Effector memory CD4-positive, alpha-beta T cell (primary cell): Measurements from ENCODE around the gene SYDE2.

Source experiments
- DNase-seq, 3 donors: peaks; one replicate each; pipeline ENCODE4 v3.0.0-alpha.2; 2020
- H3K27ac ChIP-seq: 2 replicates; pipeline ENCODE4 v1.7.0; 2013; ENCODE audit warnings: mild to moderate bottlenecking, low read length, moderate library complexity; ENCODE audit not compliant: insufficient read depth, poor library complexity, severe bottlenecking
- H3K27me3 ChIP-seq: replicated peaks from 2 replicates; pipeline ENCODE4 v1.7.0; 2013; ENCODE audit warnings: mild to moderate bottlenecking, low read length; ENCODE audit not compliant: insufficient read depth, control insufficient read depth, poor library complexity, severe bottlenecking
- H3K36me3 ChIP-seq: 2 replicates; pipeline ENCODE4 v1.7.0; 2013; ENCODE audit warnings: mild to moderate bottlenecking, low read length, moderate library complexity; ENCODE audit not compliant: control insufficient read depth, insufficient read depth
- H3K4me1 ChIP-seq: 2 replicates; pipeline ENCODE4 v1.7.0; 2013; ENCODE audit warnings: low read length, mild to moderate bottlenecking; ENCODE audit not compliant: control insufficient read depth, insufficient read depth, poor library complexity, severe bottlenecking
- H3K4me3 ChIP-seq: 2 replicates; pipeline ENCODE4 v1.7.0; 2013; ENCODE audit warnings: low read length, low read depth, mild to moderate bottlenecking; ENCODE audit not compliant: insufficient read depth, poor library complexity, severe bottlenecking
- H3K9me3 ChIP-seq: 2 replicates; pipeline ENCODE4 v1.7.0; 2013; ENCODE audit warnings: mild to moderate bottlenecking, low read length, moderate library complexity; ENCODE audit not compliant: control insufficient read depth

Gene SYDE2

GRCh38 chr1:85132078-85132720, 68.6 kb downstream of the SYDE2 start:
- no peaks in the 10 kb centered on the region for H3K9me3 ChIP-seq
- H3K4me3 ChIP-seq: no peak overlapping the region
- H3K36me3 ChIP-seq: no peaks in the 10 kb centered on the region
- H3K4me1 ChIP-seq: no peaks in the 10 kb centered on the region
- no peaks in the 10 kb centered on the region for H3K27me3 ChIP-seq
- no peak for DNase-seq
- H3K27ac ChIP-seq: no peak overlapping the region

- Histone ChIP-seq H3K36me3 (no peaks in the 10 kb centered on the region), H3K4me3 (no peak overlapping the region), H3K9me3 (no peaks in the 10 kb centered on the region), H3K27ac (no peak overlapping the region), H3K4me1 (no peaks in the 10 kb centered on the region), H3K27me3 (no peaks in the 10 kb centered on the region)
- no peak for DNase-seq
These were observed 72.5 kb downstream of the SYDE2 start for GRCh38 chr1:85128316-85128715.

- DNase-seq: no peak
These were observed 74.9 kb downstream of the SYDE2 start for GRCh38 chr1:85125891-85126290.

GRCh38 chr1:85124091-85124490, 76.7 kb downstream of the SYDE2 start:
- Histone ChIP-seq H3K27ac (no peak overlapping the region), H3K36me3 (no peaks in the 10 kb centered on the region), H3K4me3 (no peak overlapping the region), H3K4me1 (no peaks in the 10 kb centered on the region), H3K9me3 (no peaks in the 10 kb centered on the region), H3K27me3 (no peaks in the 10 kb centered on the region)
- no peak for DNase-seq

More at GRCh38 chr1:85125891-85126290, 74.9 kb downstream of the SYDE2 start:
- H3K4me3 ChIP-seq: no peak overlapping the region
- no peak overlapping the region for H3K27ac ChIP-seq
- H3K4me1 ChIP-seq: no peaks in the 10 kb centered on the region
- no peaks in the 10 kb centered on the region for H3K27me3 ChIP-seq
- no peaks in the 10 kb centered on the region for H3K9me3 ChIP-seq
- H3K36me3 ChIP-seq: no peaks in the 10 kb centered on the region

GRCh38 chr1:85122169-85122568, 78.6 kb downstream of the SYDE2 start:
- Histone ChIP-seq H3K27me3 (no peaks in the 10 kb centered on the region), H3K4me1 (no peaks in the 10 kb centered on the region), H3K9me3 (no peaks in the 10 kb centered on the region), H3K4me3 (no peak overlapping the region), H3K27ac (no peak overlapping the region), H3K36me3 (no peaks in the 10 kb centered on the region)
- no peak for DNase-seq

GRCh38 chr1:85121744-85122143, 79.1 kb downstream of the SYDE2 start:
- Histone ChIP-seq H3K9me3 (no peaks in the 10 kb centered on the region), H3K27me3 (no peaks in the 10 kb centered on the region), H3K4me1 (no peaks in the 10 kb centered on the region)

GRCh38 chr1:85118751-85119150, 82.1 kb downstream of the SYDE2 start:
- Histone ChIP-seq H3K4me3 (no peak overlapping the region), H3K4me1 (no peaks in the 10 kb centered on the region), H3K27me3 (no peaks in the 10 kb centered on the region), H3K36me3 (no peaks in the 10 kb centered on the region), H3K27ac (no peak overlapping the region), H3K9me3 (no peaks in the 10 kb centered on the region)
- DNase-seq: no peak

More at GRCh38 chr1:85121744-85122143, 79.1 kb downstream of the SYDE2 start:
- H3K36me3 ChIP-seq: no peaks in the 10 kb centered on the region
- no peak overlapping the region for H3K27ac ChIP-seq
- no peak overlapping the region for H3K4me3 ChIP-seq
- no peak for DNase-seq

- no peak overlapping the region for H3K4me3 ChIP-seq
- no peak overlapping the region for H3K27ac ChIP-seq
- no peaks in the 10 kb centered on the region for H3K4me1 ChIP-seq
- DNase-seq: no peak
- no peaks in the 10 kb centered on the region for H3K36me3 ChIP-seq
- H3K27me3 ChIP-seq: no peaks in the 10 kb centered on the region
- H3K9me3 ChIP-seq: no peaks in the 10 kb centered on the region
These were observed 84.0 kb downstream of the SYDE2 start for GRCh38 chr1:85116856-85117255.

GRCh38 chr1:85115933-85116332, 84.9 kb downstream of the SYDE2 start:
- Histone ChIP-seq H3K27ac (no peak overlapping the region), H3K27me3 (no peaks in the 10 kb centered on the region), H3K4me3 (no peak overlapping the region), H3K9me3 (no peaks in the 10 kb centered on the region), H3K36me3 (no peaks in the 10 kb centered on the region), H3K4me1 (no peaks in the 10 kb centered on the region)
- no peak for DNase-seq

GRCh38 chr1:85111695-85112094, 89.1 kb downstream of the SYDE2 start:
- Histone ChIP-seq H3K36me3 (no peaks in the 10 kb centered on the region), H3K9me3 (no peaks in the 10 kb centered on the region), H3K27ac (no peak overlapping the region), H3K4me3 (no peak overlapping the region), H3K4me1 (no peaks in the 10 kb centered on the region), H3K27me3 (no peaks in the 10 kb centered on the region)
- DNase-seq: no peak
